T-helper 9 cell (primary cell): Measurements from ENCODE around the gene TPBG.
"Not testable (repeated sequence)": the region's sequence is repeated elsewhere in the genome, so short reads cannot be mapped to it uniquely, and the experiment has no call there.

Source experiments
- DNase-seq: peaks from one replicate; pipeline ENCODE4 v3.0.0-alpha.2; 2020

Gene TPBG

GRCh38 chr6:82376636-82377035 is 13.0 kb downstream of the TPBG start:
- DNase-seq = no peak

- DNase-seq = no peak
Observed at GRCh38 chr6:82380566-82381185, 17.1 kb downstream of the TPBG start.

DNA sequence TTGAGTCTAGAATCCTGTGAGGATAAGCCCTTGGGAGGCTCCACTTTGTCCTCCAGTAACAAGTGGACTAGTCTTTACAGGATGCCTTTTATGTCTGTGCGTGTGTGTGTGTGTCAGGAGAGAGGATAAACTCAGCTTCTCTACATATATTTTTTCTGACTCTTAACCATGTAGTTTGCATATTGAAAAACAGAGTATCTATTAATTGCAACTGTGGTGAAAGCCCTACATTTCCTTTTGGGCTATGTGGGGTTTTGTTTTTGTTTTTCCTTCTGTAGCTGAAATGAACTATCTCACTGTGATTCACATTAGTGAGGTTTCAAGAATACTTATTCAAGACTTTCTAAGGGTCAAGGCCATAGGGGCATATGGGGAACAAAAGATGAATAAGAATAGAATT is 17.7 kb downstream of the TPBG start:
- no peak for DNase-seq

DNA sequence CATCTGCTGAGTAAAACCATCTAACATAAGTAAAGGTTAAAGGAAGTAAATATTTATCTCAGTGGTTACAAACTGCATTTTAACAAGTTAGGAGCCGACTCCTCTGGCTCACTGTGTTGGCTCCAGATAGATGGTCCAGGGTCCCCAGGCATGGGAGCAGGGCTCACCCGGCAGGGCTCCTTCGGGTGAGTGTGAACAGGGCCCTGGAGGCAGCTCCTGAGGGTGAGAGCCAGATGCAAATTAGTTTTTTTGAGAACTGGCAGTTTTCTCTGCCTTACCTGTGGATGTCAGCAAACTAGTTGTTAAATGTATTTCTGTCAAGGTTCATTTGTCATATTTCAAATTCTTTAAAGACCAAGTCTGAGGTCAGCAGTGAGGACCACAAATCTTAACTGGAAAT is 21.5 kb downstream of the TPBG start:
- DNase-seq = no peak

DNA sequence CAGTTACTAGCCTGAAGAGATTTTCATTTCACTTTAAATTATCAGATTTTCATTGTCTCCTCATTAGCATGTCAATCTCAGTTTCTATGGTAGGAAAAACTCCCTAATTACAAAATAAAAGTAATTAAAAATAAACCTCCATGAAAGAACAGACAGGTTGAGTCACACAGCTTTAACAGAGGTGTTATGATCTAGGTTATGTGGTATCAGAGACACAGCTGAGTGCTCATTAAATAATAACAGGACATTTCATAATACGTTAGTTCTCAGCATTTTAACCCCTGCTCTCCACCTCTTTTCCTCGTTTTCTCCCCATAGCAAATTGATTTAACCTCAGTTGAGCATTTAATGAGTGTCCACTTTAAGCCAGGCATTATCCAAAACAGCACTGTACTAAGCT is 21.9 kb downstream of the TPBG start:
- DNase-seq = no peak

GRCh38 chr6:82385961-82386360 is 22.3 kb downstream of the TPBG start:
- no peak for DNase-seq

- DNase-seq = not testable (repeated sequence)
Observed at GRCh38 chr6:82394770-82395169, 31.2 kb downstream of the TPBG start.

DNA sequence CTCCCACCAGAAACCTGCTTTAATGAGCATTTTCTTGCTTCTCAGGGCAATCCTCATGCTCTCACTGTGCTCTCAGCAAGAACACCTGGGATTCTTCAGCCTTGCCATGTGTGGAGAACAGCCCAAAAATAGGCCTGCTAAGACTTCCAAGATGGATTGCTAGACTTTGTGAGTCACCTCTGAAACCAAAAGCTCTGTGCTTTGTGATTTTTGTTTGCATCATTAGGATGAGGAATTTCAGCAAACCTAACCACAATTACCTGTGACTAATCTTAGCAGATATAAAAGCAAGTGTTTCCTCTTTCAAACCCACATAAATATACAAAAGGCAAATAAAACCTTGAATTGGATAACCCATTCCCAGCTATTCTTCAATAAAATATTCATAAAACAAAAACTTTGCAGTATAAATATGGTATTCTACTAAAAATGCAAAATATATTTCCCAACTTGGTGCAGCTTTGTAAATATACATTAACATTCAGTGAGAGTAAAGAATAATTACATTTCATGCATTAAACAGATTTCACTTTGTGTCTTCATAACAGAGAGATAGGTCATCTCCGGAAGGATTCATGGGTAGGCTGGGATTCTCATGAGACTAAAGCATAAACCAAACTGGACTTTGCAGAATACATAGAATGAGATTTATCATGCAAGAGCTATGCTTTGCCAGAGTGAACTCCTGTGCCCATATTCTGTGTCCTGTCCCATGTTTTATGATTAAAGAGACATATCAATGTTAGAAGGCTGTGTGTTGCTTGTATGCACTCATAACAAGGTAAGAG is 33.5 kb downstream of the TPBG start:
- no peak for DNase-seq

DNA sequence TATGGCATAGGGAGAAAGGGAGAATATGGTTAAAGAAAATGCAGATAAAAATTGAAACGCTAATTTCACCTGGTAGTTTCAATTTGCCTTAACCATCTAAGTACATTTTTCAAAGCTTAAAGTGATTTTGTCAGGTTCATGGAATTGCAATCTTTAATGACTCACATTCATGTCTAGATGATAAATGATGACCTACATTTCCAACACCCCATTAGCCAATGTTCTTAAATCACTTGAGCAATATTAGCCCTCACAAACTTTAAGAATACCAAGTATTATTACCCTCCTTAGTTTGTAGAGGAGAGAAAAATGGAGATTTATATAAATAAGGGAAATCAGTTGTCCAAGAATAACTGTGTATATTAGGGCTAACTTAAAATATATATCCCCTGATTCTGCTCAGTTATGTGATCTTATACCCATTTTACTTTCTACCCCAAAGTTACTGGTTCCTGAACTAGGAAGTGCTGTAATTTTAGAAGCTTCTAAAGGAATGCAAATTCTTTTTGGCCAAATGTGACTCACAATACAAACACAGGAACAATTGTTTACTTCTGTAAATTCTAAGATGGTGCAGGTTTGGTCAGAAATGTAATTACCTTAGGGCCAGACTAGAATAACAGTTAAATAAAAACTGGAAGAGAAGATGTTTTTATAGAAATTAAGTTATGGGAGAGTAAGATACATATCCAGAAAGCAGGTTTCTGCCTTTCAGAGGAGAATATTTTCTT is 34.5 kb downstream of the TPBG start:
- DNase-seq = no peak

DNA sequence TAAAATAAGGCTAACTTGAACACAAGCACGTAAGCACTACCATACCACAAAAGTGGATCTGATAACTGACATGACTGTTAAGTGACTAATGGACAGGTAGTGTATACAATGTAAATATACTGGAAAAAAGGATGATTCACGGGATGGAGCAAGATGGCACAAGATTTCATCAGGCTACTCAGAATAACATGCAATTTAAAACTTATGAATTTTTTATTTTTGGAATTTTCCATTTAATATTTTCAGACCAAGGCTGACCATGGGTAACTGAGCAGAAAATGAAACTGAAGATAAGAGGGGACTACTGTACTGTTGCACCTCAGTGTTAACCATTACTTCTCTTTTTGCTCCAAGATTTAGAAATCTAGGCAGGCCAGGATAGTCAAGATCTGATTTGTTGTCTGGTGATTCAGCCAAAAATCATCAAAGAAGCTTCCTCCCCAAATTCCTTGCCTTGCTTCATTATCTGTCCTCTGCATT is 45.4 kb downstream of the TPBG start:
- no peak for DNase-seq

GRCh38 chr6:82410151-82410648 is 46.6 kb downstream of the TPBG start:
- no peak for DNase-seq

DNA sequence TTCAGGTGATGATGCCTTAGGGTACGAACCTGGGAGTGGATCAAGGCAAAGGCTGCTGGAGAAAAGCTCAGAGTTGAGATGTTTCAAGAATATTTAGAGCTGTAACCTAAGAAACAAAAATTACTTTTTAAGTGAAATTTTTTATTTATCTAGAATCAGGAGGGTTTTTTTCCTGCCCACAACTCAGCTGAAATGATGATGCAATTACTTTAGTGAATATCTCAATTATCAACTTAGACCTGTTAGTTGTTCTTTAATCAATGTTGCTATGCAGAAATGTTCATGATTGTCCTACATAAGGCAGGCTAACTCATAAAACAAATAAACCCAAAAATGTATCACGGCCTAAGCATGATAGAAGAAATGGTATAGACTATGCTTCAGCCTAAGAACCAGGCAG is 50.3 kb downstream of the TPBG start:
- DNase-seq = no peak

GRCh38 chr6:82415820-82416219 is 52.2 kb downstream of the TPBG start:
- DNase-seq = no peak

DNA sequence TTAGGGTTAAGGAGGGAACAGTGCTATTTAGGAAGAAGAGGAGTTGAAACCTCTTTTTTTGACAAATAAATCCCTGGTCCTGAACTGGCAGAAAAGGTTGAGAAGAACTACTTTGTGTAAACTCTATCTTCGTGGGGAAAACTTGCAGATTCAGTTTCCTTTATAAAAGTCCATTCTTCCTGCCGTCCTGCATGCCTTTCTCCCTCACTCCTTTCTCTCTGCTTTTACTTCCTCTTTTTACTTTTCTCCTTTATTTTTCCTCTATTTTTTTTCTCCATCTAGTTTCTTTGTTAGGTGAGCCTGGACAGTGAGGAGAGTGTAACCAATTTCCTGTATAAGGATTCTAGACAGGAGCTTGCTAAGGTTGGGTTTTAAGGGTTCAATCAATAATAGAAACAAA is 52.7 kb downstream of the TPBG start:
- no peak for DNase-seq
